Rectal smooth muscle tissue (tissue), 1 donor: ENCODE measurements around the gene ADCY4.
A peak's percentile ranks its signal among the peaks of the same experiment; 100 is the strongest.

ENCODE experiments used
- H3K27ac ChIP-seq: one replicate; pipeline ENCODE4 v1.7.0; 2013; ENCODE audit warnings: low read depth, low read length, inconsistent platforms
- H3K27me3 ChIP-seq: one replicate; pipeline ENCODE4 v1.7.0; 2013; ENCODE audit warnings: low read length; ENCODE audit not compliant: control insufficient read depth, insufficient read depth
- H3K36me3 ChIP-seq: one replicate; pipeline ENCODE4 v1.7.0; 2013; ENCODE audit warnings: low read length; ENCODE audit not compliant: control insufficient read depth, insufficient read depth
- H3K4me1 ChIP-seq: one replicate; pipeline ENCODE4 v1.7.0; 2013; ENCODE audit warnings: low read length; ENCODE audit not compliant: control insufficient read depth, insufficient read depth
- H3K4me3 ChIP-seq: one replicate; pipeline ENCODE4 v1.7.0; 2013; ENCODE audit warnings: low read length
- H3K9ac ChIP-seq: one replicate; pipeline ENCODE4 v1.7.0; 2013; ENCODE audit warnings: low read length

ADCY4 gene

GRCh38 chr14:24278424-24278823, 56.4 kb downstream of the ADCY4 start:
- Histone ChIP-seq H3K9ac (no peak overlapping the region), H3K36me3 (no peaks in the 10 kb centered on the region), H3K4me3 (no peak overlapping the region), H3K4me1 (no peaks in the 10 kb centered on the region), H3K27me3 (no peaks in the 10 kb centered on the region), H3K27ac (no peak overlapping the region)

DNA sequence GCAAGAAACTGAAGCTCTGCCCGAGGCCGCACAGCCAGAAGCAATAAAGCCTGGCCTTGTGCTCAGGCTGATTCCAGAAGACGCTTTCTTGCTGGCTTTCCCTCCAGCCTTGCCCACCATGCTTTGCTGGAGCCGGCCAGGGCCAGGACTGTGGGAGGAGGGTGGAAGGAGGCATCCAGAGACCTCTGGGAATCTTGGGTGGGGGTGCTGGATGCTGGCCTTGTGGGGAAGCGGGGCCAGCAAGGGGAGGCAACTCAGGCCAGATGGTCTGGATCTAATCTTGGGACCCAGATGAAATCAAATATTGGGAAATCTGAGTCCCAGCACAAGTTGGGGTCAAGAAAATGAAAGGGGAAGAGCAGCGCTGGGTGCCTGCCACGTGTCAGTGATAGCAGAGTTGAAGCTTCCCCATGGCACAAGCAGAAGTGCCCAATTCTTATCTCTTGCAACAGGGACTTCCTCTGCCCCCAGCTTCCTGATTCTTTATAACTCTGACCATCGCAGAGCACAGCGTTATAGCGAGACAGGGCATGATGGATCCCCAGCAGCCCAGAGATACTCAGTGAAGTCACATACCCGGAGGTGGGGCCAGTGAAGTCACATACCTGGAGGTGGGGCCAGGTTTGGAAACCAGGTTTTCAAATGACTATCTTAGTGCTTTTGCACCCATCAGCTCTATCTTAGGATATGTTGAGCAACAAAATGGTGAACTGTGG, 57.1 kb downstream of the ADCY4 start:
- no peaks in the 10 kb centered on the region for H3K27me3 ChIP-seq
- H3K4me1 ChIP-seq = no peaks in the 10 kb centered on the region
- H3K27ac ChIP-seq = no peak overlapping the region
- H3K4me3 ChIP-seq = no peak overlapping the region
- no peak overlapping the region for H3K9ac ChIP-seq
- no peaks in the 10 kb centered on the region for H3K36me3 ChIP-seq

- Histone ChIP-seq H3K36me3 (no peaks in the 10 kb centered on the region), H3K4me3 (no peak overlapping the region), H3K27me3 (no peaks in the 10 kb centered on the region), H3K4me1 (no peaks in the 10 kb centered on the region), H3K27ac (no peak overlapping the region), H3K9ac (no peak overlapping the region)
These were observed 57.8 kb downstream of the ADCY4 start for GRCh38 chr14:24277071-24277470.

- H3K27ac ChIP-seq = no peak overlapping the region
- H3K4me3 ChIP-seq = no peak overlapping the region
- no peaks in the 10 kb centered on the region for H3K36me3 ChIP-seq
- H3K4me1 ChIP-seq = no peaks in the 10 kb centered on the region
- no peak overlapping the region for H3K9ac ChIP-seq
- no peaks in the 10 kb centered on the region for H3K27me3 ChIP-seq
These were observed 60.7 kb downstream of the ADCY4 start for GRCh38 chr14:24274101-24274543.

DNA sequence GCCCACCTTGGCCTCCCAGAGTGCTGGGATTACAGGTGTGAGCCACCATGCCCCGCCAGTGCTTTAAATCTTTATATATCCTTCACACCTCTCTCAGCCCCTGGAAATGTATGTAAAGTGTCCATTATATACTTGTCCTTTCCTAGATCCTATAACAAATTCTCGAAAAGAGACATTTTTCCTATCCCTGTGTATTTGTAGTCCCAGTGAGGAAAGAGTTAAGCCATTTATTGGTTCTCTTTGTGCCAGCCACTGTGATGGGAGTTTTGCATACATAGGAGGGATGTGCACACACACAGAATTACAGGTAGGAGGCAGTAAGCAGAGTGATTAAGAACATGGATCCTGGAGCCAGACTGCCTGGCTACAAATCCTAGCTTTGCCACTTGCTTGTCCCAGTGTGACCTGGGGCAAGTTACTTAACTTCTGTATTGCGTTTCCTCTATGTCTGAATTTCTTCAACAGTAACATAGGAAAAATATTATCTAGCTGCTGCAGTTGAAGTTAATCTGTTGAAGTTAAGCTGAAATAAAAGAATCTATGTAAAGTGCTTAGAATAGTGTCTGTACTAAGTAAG, 61.4 kb downstream of the ADCY4 start:
- Histone ChIP-seq H3K4me1 (no peaks in the 10 kb centered on the region), H3K36me3 (no peaks in the 10 kb centered on the region), H3K27ac (no peak overlapping the region)

DNA sequence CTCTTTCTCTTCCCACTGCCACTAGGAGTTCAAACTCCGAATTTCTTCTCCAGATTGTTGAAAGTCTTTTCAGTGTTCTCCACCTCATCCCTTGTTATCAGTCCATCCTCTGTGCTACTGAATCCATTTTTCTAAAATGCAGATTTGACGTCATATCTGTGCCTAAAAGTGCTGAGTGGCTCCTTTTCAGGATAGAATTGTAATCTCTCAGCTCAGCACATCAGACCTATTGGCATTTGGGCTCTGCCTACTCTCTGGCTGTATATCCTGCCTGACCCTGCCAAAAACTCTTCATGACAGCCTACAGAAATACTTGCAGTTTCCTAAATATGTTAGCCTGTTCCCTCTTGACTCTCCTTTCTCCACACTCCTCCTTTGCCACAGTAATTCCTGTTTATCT, 62.4 kb downstream of the ADCY4 start:
- Histone ChIP-seq H3K27ac (no peak overlapping the region), H3K4me3 (no peak overlapping the region), H3K27me3 (no peaks in the 10 kb centered on the region), H3K9ac (no peak overlapping the region), H3K36me3 (no peaks in the 10 kb centered on the region), H3K4me1 (no peaks in the 10 kb centered on the region)

More for the DNA sequence above, 61.4 kb downstream of the ADCY4 start:
- Histone ChIP-seq H3K4me3 (no peak overlapping the region), H3K9ac (no peak overlapping the region), H3K27me3 (no peaks in the 10 kb centered on the region)

DNA sequence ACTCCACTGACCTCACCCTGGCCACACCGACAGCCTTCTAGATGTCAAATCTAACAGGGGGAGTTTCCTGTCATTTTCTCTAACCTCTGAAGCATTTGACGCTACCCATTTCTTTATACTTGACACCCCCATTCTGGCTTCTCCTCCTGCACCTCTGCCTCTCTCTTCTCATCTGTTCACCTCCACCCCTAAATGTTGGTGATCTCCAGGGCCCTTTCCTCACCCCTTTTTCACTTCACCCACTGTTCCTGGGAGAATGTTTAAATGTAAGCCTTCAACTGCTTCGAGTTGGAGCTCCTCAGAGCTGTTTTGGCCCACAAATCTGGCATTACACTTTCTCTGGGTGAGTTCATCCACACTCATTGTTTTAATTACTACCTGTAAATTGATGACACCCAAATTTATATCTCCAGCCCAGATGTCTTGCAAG, 63.0 kb downstream of the ADCY4 start:
- H3K27ac ChIP-seq = peak overlapping the region; percentile 91
- H3K27me3 ChIP-seq = no peaks in the 10 kb centered on the region
- H3K9ac ChIP-seq = no peak overlapping the region
- peak overlapping the region; percentile 73 for H3K4me3 ChIP-seq
- no peaks in the 10 kb centered on the region for H3K4me1 ChIP-seq
- H3K36me3 ChIP-seq = no peaks in the 10 kb centered on the region

DNA sequence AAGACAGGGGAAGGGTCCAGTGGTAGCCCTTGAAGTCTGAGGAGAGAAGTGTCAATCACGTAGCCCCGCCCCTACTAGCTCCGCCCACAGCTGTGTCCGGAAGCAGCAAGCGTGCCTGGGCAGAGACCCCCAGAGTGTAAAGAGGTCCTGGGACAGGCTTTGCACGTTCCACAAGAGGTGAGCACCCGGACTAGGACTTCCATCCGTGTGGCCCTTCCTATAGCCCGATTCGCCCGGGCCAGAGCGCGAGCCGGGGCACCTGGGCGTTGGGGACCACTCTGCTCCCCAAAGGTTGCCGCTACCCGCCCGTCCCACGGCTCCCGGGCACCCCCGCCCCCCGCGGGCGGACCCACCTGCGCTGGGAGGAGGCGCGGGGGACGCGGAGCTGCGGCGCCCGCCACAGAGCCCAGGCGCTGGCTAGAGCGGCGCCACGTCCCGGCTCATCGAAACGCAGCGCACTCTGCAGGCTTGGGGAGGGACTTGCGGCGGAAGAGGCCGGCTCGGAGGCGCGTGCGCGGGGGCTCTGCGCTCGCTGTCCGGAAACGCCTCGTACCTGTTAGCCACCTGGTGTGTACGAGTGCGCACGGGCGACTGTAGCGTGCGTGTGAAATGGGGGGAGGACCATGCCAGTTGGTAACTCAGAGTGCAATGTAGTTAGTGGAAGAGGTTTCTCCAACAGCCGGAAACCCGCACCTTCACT, 63.6 kb downstream of the ADCY4 start, which contains the start of gene RABGGTA:
Gene RABGGTA (minus strand): TSS at position 464 of the 700 bp plus-strand sequence. CDS start 482 bp downstream, outside the sequence.
- H3K27me3 ChIP-seq = no peaks in the 10 kb centered on the region
- H3K4me1 ChIP-seq = no peaks in the 10 kb centered on the region
- peak within 1 kb of the TSS; percentile 60 for H3K9ac ChIP-seq
- H3K4me3 ChIP-seq = peak within 1 kb of the TSS; percentile 73
- peak within 1 kb of the TSS; percentile 91 for H3K27ac ChIP-seq
- H3K36me3 ChIP-seq = no peaks in the 10 kb centered on the region

GRCh38 chr14:24270537-24271133, 64.2 kb downstream of the ADCY4 start:
- Histone ChIP-seq H3K9ac (peak overlapping the region; percentile 60), H3K27ac (peak overlapping the region; percentile 91)

GRCh38 chr14:24269910-24270536, 64.8 kb downstream of the ADCY4 start:
- no peaks in the 10 kb centered on the region for H3K4me1 ChIP-seq
- no peaks in the 10 kb centered on the region for H3K27me3 ChIP-seq
- no peak overlapping the region for H3K27ac ChIP-seq
- H3K9ac ChIP-seq = no peak overlapping the region
- H3K36me3 ChIP-seq = no peaks in the 10 kb centered on the region
- H3K4me3 ChIP-seq = no peak overlapping the region

More at GRCh38 chr14:24270537-24271133, 64.2 kb downstream of the ADCY4 start:
- Histone ChIP-seq H3K4me3 (peak overlapping the region; percentile 73), H3K4me1 (no peaks in the 10 kb centered on the region), H3K27me3 (no peaks in the 10 kb centered on the region), H3K36me3 (no peaks in the 10 kb centered on the region)

GRCh38 chr14:24269368-24269767, 65.5 kb downstream of the ADCY4 start:
- no peak overlapping the region for H3K4me3 ChIP-seq
- no peak overlapping the region for H3K27ac ChIP-seq
- no peak overlapping the region for H3K9ac ChIP-seq
- H3K36me3 ChIP-seq = no peaks in the 10 kb centered on the region
- no peaks in the 10 kb centered on the region for H3K27me3 ChIP-seq
- no peaks in the 10 kb centered on the region for H3K4me1 ChIP-seq
